ENCODE results near the gene DPYSL5. TPM values are rescaled to one million over a fixed set of nuclear protein-coding genes. Genes with fewer than 3 reads are reported as not detected.

The DPYSL5 gene, protein sequence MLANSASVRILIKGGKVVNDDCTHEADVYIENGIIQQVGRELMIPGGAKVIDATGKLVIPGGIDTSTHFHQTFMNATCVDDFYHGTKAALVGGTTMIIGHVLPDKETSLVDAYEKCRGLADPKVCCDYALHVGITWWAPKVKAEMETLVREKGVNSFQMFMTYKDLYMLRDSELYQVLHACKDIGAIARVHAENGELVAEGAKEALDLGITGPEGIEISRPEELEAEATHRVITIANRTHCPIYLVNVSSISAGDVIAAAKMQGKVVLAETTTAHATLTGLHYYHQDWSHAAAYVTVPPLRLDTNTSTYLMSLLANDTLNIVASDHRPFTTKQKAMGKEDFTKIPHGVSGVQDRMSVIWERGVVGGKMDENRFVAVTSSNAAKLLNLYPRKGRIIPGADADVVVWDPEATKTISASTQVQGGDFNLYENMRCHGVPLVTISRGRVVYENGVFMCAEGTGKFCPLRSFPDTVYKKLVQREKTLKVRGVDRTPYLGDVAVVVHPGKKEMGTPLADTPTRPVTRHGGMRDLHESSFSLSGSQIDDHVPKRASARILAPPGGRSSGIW
- 111 and 157 TPM in 2 replicates for polyA plus RNA-seq
- 233 and 258 TPM in 2 replicates for polyA minus RNA-seq

- TF ChIP-seq, protein P1, sequence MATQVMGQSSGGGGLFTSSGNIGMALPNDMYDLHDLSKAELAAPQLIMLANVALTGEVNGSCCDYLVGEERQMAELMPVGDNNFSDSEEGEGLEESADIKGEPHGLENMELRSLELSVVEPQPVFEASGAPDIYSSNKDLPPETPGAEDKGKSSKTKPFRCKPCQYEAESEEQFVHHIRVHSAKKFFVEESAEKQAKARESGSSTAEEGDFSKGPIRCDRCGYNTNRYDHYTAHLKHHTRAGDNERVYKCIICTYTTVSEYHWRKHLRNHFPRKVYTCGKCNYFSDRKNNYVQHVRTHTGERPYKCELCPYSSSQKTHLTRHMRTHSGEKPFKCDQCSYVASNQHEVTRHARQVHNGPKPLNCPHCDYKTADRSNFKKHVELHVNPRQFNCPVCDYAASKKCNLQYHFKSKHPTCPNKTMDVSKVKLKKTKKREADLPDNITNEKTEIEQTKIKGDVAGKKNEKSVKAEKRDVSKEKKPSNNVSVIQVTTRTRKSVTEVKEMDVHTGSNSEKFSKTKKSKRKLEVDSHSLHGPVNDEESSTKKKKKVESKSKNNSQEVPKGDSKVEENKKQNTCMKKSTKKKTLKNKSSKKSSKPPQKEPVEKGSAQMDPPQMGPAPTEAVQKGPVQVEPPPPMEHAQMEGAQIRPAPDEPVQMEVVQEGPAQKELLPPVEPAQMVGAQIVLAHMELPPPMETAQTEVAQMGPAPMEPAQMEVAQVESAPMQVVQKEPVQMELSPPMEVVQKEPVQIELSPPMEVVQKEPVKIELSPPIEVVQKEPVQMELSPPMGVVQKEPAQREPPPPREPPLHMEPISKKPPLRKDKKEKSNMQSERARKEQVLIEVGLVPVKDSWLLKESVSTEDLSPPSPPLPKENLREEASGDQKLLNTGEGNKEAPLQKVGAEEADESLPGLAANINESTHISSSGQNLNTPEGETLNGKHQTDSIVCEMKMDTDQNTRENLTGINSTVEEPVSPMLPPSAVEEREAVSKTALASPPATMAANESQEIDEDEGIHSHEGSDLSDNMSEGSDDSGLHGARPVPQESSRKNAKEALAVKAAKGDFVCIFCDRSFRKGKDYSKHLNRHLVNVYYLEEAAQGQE (IDR thresholded peaks at IDR 0.05; ENCODE audit: borderline replicate concordance) = no peak
- TF ChIP-seq EZH2 (IDR thresholded peaks at IDR 0.05; ENCODE audit: borderline replicate concordance, insufficient read depth, low read length, poor library complexity, severe bottlenecking) (no peak), POLR2AphosphoS5 (IDR thresholded peaks at IDR 0.05) (peak; percentile 87), EP300 (conservative IDR thresholded peaks at IDR 0.05; ENCODE audit: poor library complexity, severe bottlenecking) (peak; percentile 57), TAF1 (IDR thresholded peaks at IDR 0.05; ENCODE audit: low read depth) (no peak), MXI1 (conservative IDR thresholded peaks at IDR 0.05; ENCODE audit: poor library complexity, severe bottlenecking) (peak; percentile 70), RAD21 (conservative IDR thresholded peaks at IDR 0.05) (peak; percentile 12), CTCF (IDR thresholded peaks at IDR 0.05; ENCODE audit: poor library complexity, severe bottlenecking) (no peak)
- Histone ChIP-seq H3K36me3 (ENCODE audit: insufficient read depth, low read length) (no peaks in the 10 kb centered on the region), H3K9me2 (ENCODE audit: insufficient read depth, low read length) (no peaks in the 10 kb centered on the region), H3K4me2 (ENCODE audit: low read length) (peak within 1 kb of the TSS; percentile 60), H3K79me2 (replicated peaks; ENCODE audit: insufficient read depth, low read length) (peaks cover 48% of the 10 kb centered on the region), H3K9ac (ENCODE audit: low read length) (peak within 1 kb of the TSS; percentile 97), H3K4me3 (ENCODE audit: low read length) (peak within 1 kb of the TSS; percentile 99), H3F3A (ENCODE audit: insufficient read depth, low read length, poor library complexity, severe bottlenecking) (peaks cover 4% of the 10 kb centered on the region), H4K20me1 (ENCODE audit: insufficient read depth) (peaks cover 14% of the 10 kb centered on the region), H3K27me3 (ENCODE audit: insufficient read depth, low read depth, low read length) (no peaks in the 10 kb centered on the region), H2AFZ (ENCODE audit: low read depth, low read length) (peak within 1 kb of the TSS; percentile 51), H3K9me3 (ENCODE audit: low read length) (no peaks in the 10 kb centered on the region), H3K27ac (ENCODE audit: low read length) (peak within 1 kb of the TSS; percentile 94)
Observed at GRCh38 chr2:26847655-26848335, at the start of gene DPYSL5. DPYSL5 (plus strand) TSS chr2:26848132; CDS start chr2:26898500, 50,368 bp downstream.

DNA sequence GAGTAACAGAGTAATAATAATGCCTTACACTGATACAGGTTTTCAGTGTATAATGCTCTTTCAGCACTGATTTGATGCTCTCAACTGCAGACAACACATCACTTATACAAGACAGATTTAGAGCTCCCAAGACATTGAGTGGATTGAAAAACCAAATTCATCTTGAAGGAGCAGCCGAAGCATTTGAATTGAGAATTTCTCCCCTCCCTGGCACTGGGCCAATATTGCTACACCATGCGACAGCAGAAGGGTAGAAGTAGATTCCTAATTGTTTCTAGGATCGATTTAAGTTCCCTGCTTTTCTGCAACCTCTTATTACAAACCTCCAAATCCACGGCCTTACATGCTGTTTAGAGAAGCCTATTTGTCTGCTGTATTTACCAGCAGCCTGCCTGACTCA is 46.6 kb upstream of the DPYSL5 start:
- TF ChIP-seq TAF1 (IDR thresholded peaks at IDR 0.05; ENCODE audit: low read depth) (no peak), EP300 (conservative IDR thresholded peaks at IDR 0.05; ENCODE audit: poor library complexity, severe bottlenecking) (peak; percentile 35), MXI1 (conservative IDR thresholded peaks at IDR 0.05; ENCODE audit: poor library complexity, severe bottlenecking) (no peak)
- Histone ChIP-seq H4K20me1 (ENCODE audit: insufficient read depth) (no peaks in the 10 kb centered on the region), H3K4me3 (ENCODE audit: low read length) (no peak overlapping the region)

More for the DNA sequence above, 46.6 kb upstream of the DPYSL5 start:
- Histone ChIP-seq H3K9me3 (ENCODE audit: low read length) (no peaks in the 10 kb centered on the region), H3K4me2 (ENCODE audit: low read length) (no peak overlapping the region), H3F3A (ENCODE audit: insufficient read depth, low read length, poor library complexity, severe bottlenecking) (no peaks in the 10 kb centered on the region), H3K9me2 (ENCODE audit: insufficient read depth, low read length) (no peaks in the 10 kb centered on the region), H3K27ac (ENCODE audit: low read length) (no peak overlapping the region), H3K27me3 (ENCODE audit: insufficient read depth, low read depth, low read length) (no peaks in the 10 kb centered on the region), H3K36me3 (ENCODE audit: insufficient read depth, low read length) (no peaks in the 10 kb centered on the region), H2AFZ (ENCODE audit: low read depth, low read length) (no peak overlapping the region), H3K9ac (ENCODE audit: low read length) (no peak overlapping the region), H3K79me2 (replicated peaks; ENCODE audit: insufficient read depth, low read length) (no peaks in the 10 kb centered on the region)

All from neural cell (in vitro differentiated cells).